ENCODE results near the gene PPIA. TPM values are rescaled to one million over a fixed set of nuclear protein-coding genes. Genes with fewer than 3 reads are reported as not detected.

Gene PPIA
- total RNA-seq, 2 experiments from 2014 or later = 2,824 to 2,882 TPM

GRCh38 chr7:44849259-44849884, 52.9 kb downstream of the PPIA start:
- peaks cover 35% of the 10 kb centered on the region for H3K4me1 Mint-ChIP-seq (ENCODE audit: low read depth)
- H3K27ac Mint-ChIP-seq = peak overlapping the region; percentile 100
- intact Hi-C loops (cut with micrococcal nuclease) = loop anchor here (5.0 kb wide), 2 partner anchors 33 to 267 kb away; partner anchors contain the start of gene TMED4
- DNase-seq (no peak), ATAC-seq (no peak)
- peak overlapping the region; percentile 92 for H3K4me3 Mint-ChIP-seq
- H3K9me3 Mint-ChIP-seq = no peaks in the 10 kb centered on the region
- peaks cover 17% of the 10 kb centered on the region for H3K36me3 Mint-ChIP-seq (ENCODE audit: low read depth)
- H3K27me3 Mint-ChIP-seq = no peaks in the 10 kb centered on the region
- ChIA-PET POLR2A (interaction anchor here (0.6 to 6.2 kb wide), 20 partner anchors 8 to 274 kb away, joined by 3 to 49 read pairs (median 4); partner anchors contain the start of genes OGDH, PPIA, PURB and TMED4), CTCF (interaction anchor here (1.1 to 15.7 kb wide), 10 partner anchors 9 to 287 kb away, joined by 3 to 199 read pairs (median 5); partner anchors contain the start of gene TMED4)
- no peak for TF ChIP-seq CTCF (IDR thresholded peaks at IDR 0.05)

GRCh38 chr7:44849885-44850544, 53.5 kb downstream of the PPIA start:
- ChIA-PET POLR2A (interaction anchor here (0.6 to 6.2 kb wide), 13 partner anchors 23 to 268 kb away, joined by 3 to 49 read pairs (median 7); partner anchors contain the start of genes OGDH, PPIA, PURB and TMED4), CTCF (interaction anchor here (0.8 to 15.7 kb wide), 8 partner anchors 8 to 286 kb away, joined by 3 to 199 read pairs (median 4); no protein-coding TSS in a partner anchor)
- no peak for DNase-seq
- no peak for TF ChIP-seq CTCF (IDR thresholded peaks at IDR 0.05)
- H3K27me3 Mint-ChIP-seq = no peaks in the 10 kb centered on the region
- intact Hi-C loops (cut with micrococcal nuclease) = loop anchor here (5.0 to 10.0 kb wide), 3 partner anchors 32 to 268 kb away; partner anchors contain the start of gene TMED4
- H3K4me3 Mint-ChIP-seq = peak overlapping the region; percentile 92
- H3K36me3 Mint-ChIP-seq (ENCODE audit: low read depth) = peaks cover 16% of the 10 kb centered on the region
- no peak for ATAC-seq
- H3K4me1 Mint-ChIP-seq (ENCODE audit: low read depth) = peaks cover 33% of the 10 kb centered on the region
- no peaks in the 10 kb centered on the region for H3K9me3 Mint-ChIP-seq
- peak overlapping the region; percentile 100 for H3K27ac Mint-ChIP-seq

- TF ChIP-seq CTCF (IDR thresholded peaks at IDR 0.05) = no peak
- no peak overlapping the region for H3K27ac Mint-ChIP-seq
- no peak for ATAC-seq
- intact Hi-C loops (cut with micrococcal nuclease) = loop anchor here (10.0 kb wide), 1 partner anchor 132 kb away; no protein-coding TSS in a partner anchor
- ChIA-PET CTCF (interaction anchor here (2.3 to 15.7 kb wide), 2 partner anchors 69 to 284 kb away, joined by 13 to 199 read pairs; no protein-coding TSS in a partner anchor), POLR2A (interaction anchor here (1.4 to 2.5 kb wide), 2 partner anchors 21 to 32 kb away, joined by 4 to 10 read pairs; partner anchors contain the start of gene PURB)
- no peaks in the 10 kb centered on the region for H3K27me3 Mint-ChIP-seq
- H3K4me1 Mint-ChIP-seq (ENCODE audit: low read depth) = peaks cover 27% of the 10 kb centered on the region
- no peaks in the 10 kb centered on the region for H3K9me3 Mint-ChIP-seq
- peaks cover 13% of the 10 kb centered on the region for H3K36me3 Mint-ChIP-seq (ENCODE audit: low read depth)
- no peak overlapping the region for H3K4me3 Mint-ChIP-seq
- no peak for DNase-seq
Observed at GRCh38 chr7:44852590-44852989, 56.1 kb downstream of the PPIA start.

Other genes starting within 250 kb of the PPIA start
- 10 to 100 TPM; 92.3 to 98.3 TPM for gene DDX56, start 222.8 kb upstream of the PPIA start, total RNA-seq
- gene TMED4, start 214.4 kb upstream of the PPIA start, total RNA-seq = 10 to 100 TPM; 74.6 to 76.2 TPM
- 10 to 100 TPM; 78.6 to 85.6 TPM for gene OGDH, start 190.1 kb upstream of the PPIA start, total RNA-seq
- gene ZMIZ2, start 47.8 kb upstream of the PPIA start, total RNA-seq = 100 to 1,000 TPM; 131 to 134 TPM
- gene H2AZ2, start 51.4 kb downstream of the PPIA start, total RNA-seq = 100 to 1,000 TPM; 242 to 271 TPM
- gene PURB, start 88.8 kb downstream of the PPIA start, total RNA-seq = 10 to 100 TPM; 20.5 to 21.0 TPM
- 100 to 1,000 TPM; 399 to 403 TPM for gene MYO1G, start 182.3 kb downstream of the PPIA start, total RNA-seq
- 10 to 100 TPM; 72.3 to 77.5 TPM for gene CCM2, start 203.5 kb downstream of the PPIA start, total RNA-seq